ENCODE results near the gene ESRRG. TPM values are rescaled to one million over a fixed set of nuclear protein-coding genes. Genes with fewer than 3 reads are reported as not detected.

Gene ESRRG
- total and polyA plus RNA-seq, 2 donors (not counting 1 experiment from before 2014, with no cell fraction given) = 0.06 TPM; not detected in 1

DNA sequence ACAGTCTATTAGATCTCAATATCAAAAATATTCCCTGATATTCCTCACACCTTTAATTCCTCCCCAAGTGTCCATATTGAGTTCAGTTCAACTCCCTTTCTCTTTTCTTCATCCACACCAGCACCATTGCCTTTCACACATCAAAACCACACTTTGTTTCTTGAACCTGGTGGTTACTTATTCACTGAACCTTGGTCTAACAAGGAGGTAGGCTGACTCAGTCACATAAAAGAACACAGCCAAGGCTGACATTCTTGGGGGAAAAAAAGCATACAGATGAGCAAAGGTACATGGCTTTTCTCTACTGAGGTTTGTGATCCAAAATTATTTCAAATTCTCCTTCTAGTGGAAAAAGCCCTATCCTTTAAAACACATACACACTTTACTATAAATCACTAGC, 168.3 kb downstream of the ESRRG start:
- no peaks in the 10 kb centered on the region for H3K27me3 ChIP-seq (replicated peaks in 1 of 4; ENCODE audit: control extremely low read depth in 1 of 4, control insufficient read depth in 3 of 4, insufficient read depth in 4 of 4, low read length in 3 of 4)
- no peak for DNase-seq
- H4K20me1 ChIP-seq (ENCODE audit: control insufficient read depth, insufficient read depth, low read length, poor library complexity, severe bottlenecking) = no peaks in the 10 kb centered on the region
- no peaks in the 10 kb centered on the region for H3K79me2 ChIP-seq (ENCODE audit: control insufficient read depth, insufficient read depth, low read length)
- no peaks in the 10 kb centered on the region for H3K36me3 ChIP-seq (replicated peaks in 1 of 2; ENCODE audit: control extremely low read depth in 1 of 2, control insufficient read depth in 1 of 2, extremely low read depth in 1 of 2, insufficient read depth in 2 of 2, low read length in 1 of 2)
- no peaks in the 10 kb centered on the region for H3K27me3 Mint-ChIP-seq
- H3K27ac ChIP-seq (ENCODE audit: low read length in 2 of 2) = no peak overlapping the region
- TF ChIP-seq, protein P1, sequence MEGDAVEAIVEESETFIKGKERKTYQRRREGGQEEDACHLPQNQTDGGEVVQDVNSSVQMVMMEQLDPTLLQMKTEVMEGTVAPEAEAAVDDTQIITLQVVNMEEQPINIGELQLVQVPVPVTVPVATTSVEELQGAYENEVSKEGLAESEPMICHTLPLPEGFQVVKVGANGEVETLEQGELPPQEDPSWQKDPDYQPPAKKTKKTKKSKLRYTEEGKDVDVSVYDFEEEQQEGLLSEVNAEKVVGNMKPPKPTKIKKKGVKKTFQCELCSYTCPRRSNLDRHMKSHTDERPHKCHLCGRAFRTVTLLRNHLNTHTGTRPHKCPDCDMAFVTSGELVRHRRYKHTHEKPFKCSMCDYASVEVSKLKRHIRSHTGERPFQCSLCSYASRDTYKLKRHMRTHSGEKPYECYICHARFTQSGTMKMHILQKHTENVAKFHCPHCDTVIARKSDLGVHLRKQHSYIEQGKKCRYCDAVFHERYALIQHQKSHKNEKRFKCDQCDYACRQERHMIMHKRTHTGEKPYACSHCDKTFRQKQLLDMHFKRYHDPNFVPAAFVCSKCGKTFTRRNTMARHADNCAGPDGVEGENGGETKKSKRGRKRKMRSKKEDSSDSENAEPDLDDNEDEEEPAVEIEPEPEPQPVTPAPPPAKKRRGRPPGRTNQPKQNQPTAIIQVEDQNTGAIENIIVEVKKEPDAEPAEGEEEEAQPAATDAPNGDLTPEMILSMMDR (IDR thresholded peaks at IDR 0.05) = no peak
- TF ChIP-seq EZH2 (IDR thresholded peaks at IDR 0.05; ENCODE audit: borderline replicate concordance, insufficient read depth, low read depth, low read length, poor library complexity, severe bottlenecking) = no peak
- no peak overlapping the region for H3K4me3 ChIP-seq (ENCODE audit: control extremely low read depth in 1 of 5, extremely low read depth in 1 of 5, insufficient read depth in 1 of 5, low read depth in 2 of 5, low read length in 4 of 5)
- no peak overlapping the region for H3K27ac Mint-ChIP-seq
- CTCF ChIA-PET = no interaction called here
- H3K4me2 ChIP-seq (replicated peaks; ENCODE audit: low read depth, low read length, poor library complexity, severe bottlenecking) = no peak overlapping the region
- H3K9me3 ChIP-seq (ENCODE audit: control extremely low read depth in 1 of 3, control insufficient read depth in 2 of 3, insufficient read depth in 1 of 3, low read length in 2 of 3) = no peaks in the 10 kb centered on the region
- no peak overlapping the region for H3K9ac ChIP-seq (ENCODE audit: low read length)
- H3K9me3 Mint-ChIP-seq (ENCODE audit: insufficient read depth) = no peaks in the 10 kb centered on the region
- H3K4me1 ChIP-seq (ENCODE audit: control insufficient read depth in 2 of 2, insufficient read depth in 2 of 2, low read length in 2 of 2) = no peaks in the 10 kb centered on the region
- H3K4me3 Mint-ChIP-seq = no peak overlapping the region
- intact Hi-C loops (cut with micrococcal nuclease) = no loop called here
- ATAC-seq (ENCODE audit: low read depth) = no peak
- H3K4me1 Mint-ChIP-seq = no peaks in the 10 kb centered on the region
- H2AFZ ChIP-seq (ENCODE audit: insufficient read depth, low read depth, low read length, poor library complexity, severe bottlenecking) = no peak overlapping the region
- POLR2A ChIA-PET = no interaction called here

DNA sequence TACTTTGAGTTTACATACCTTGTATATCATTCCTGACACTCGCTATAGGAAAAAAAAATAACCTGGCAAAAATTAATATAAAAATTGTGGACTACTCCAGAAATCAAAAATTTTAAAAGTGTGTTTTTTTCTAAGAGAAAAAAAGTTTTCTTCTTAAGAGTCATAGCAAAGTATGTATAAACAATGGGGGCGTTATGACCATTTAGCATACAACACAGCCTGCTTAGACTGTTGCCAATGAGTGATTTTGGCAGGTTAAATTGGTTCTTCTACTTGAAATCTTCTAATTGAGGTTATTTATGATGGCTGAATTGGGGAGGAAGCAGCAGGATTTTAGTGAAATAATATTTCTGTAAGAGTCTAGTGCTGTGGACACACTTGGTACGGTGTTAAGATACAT, 169.5 kb downstream of the ESRRG start:
- no peaks in the 10 kb centered on the region for H3K27me3 Mint-ChIP-seq
- ATAC-seq (ENCODE audit: low read depth) = no peak
- no peak overlapping the region for H2AFZ ChIP-seq (ENCODE audit: insufficient read depth, low read depth, low read length, poor library complexity, severe bottlenecking)
- H3K79me2 ChIP-seq (ENCODE audit: control insufficient read depth, insufficient read depth, low read length) = no peaks in the 10 kb centered on the region
- H3K4me1 Mint-ChIP-seq = no peaks in the 10 kb centered on the region
- no peaks in the 10 kb centered on the region for H3K9me3 Mint-ChIP-seq (ENCODE audit: insufficient read depth)
- no peak overlapping the region for H3K4me2 ChIP-seq (replicated peaks; ENCODE audit: low read depth, low read length, poor library complexity, severe bottlenecking)
- no peak for TF ChIP-seq EZH2 (IDR thresholded peaks at IDR 0.05; ENCODE audit: borderline replicate concordance, insufficient read depth, low read depth, low read length, poor library complexity, severe bottlenecking)
- TF ChIP-seq, protein P1 (IDR thresholded peaks at IDR 0.05) = no peak
- no peaks in the 10 kb centered on the region for H3K9me3 ChIP-seq (ENCODE audit: control extremely low read depth in 1 of 3, control insufficient read depth in 2 of 3, insufficient read depth in 1 of 3, low read length in 2 of 3)
- H3K36me3 ChIP-seq (replicated peaks in 1 of 2; ENCODE audit: control extremely low read depth in 1 of 2, control insufficient read depth in 1 of 2, extremely low read depth in 1 of 2, insufficient read depth in 2 of 2, low read length in 1 of 2) = no peaks in the 10 kb centered on the region
- H4K20me1 ChIP-seq (ENCODE audit: control insufficient read depth, insufficient read depth, low read length, poor library complexity, severe bottlenecking) = no peaks in the 10 kb centered on the region
- no peaks in the 10 kb centered on the region for H3K4me1 ChIP-seq (ENCODE audit: control insufficient read depth in 2 of 2, insufficient read depth in 2 of 2, low read length in 2 of 2)
- H3K27me3 ChIP-seq (replicated peaks in 1 of 4; ENCODE audit: control extremely low read depth in 1 of 4, control insufficient read depth in 3 of 4, insufficient read depth in 4 of 4, low read length in 3 of 4) = no peaks in the 10 kb centered on the region
- H3K4me3 Mint-ChIP-seq = no peak overlapping the region
- ChIA-PET POLR2A (no interaction called here), CTCF (no interaction called here)
- H3K27ac Mint-ChIP-seq = no peak overlapping the region
- intact Hi-C loops (cut with micrococcal nuclease) = no loop called here
- H3K4me3 ChIP-seq (ENCODE audit: control extremely low read depth in 1 of 5, extremely low read depth in 1 of 5, insufficient read depth in 1 of 5, low read depth in 2 of 5, low read length in 4 of 5) = no peak overlapping the region
- H3K27ac ChIP-seq (ENCODE audit: low read length in 2 of 2) = no peak overlapping the region
- WGBS (ENCODE audit: insufficient coverage) = 100% methylated on average over 2 of the region's 3 CpGs
- no peak for DNase-seq
- H3K9ac ChIP-seq (ENCODE audit: low read length) = no peak overlapping the region
